Liver (tissue), 3 donors: Measurements from ENCODE around the gene NR3C1.

Experiments
- ATF3 ChIP-seq: IDR thresholded peaks from 2 replicates; pipeline ENCODE4 v1.6.1; 2016; ENCODE audit warnings: antibody characterized with exemption
- CTCF ChIP-seq: fragments of 150-350 bp; IDR thresholded peaks from 2 replicates; pipeline ENCODE4 v1.5.1; 2017; ENCODE audit warnings: improper control_type of control experiment, low read depth, low read length; ENCODE audit not compliant: missing input control
- FOXA2 ChIP-seq: IDR thresholded peaks from 2 replicates; pipeline ENCODE4 v1.6.1; 2016; ENCODE audit warnings: antibody characterized with exemption
- MAX ChIP-seq: IDR thresholded peaks from 2 replicates; pipeline ENCODE4 v1.6.1; 2016; ENCODE audit warnings: antibody characterized with exemption
- NR2F2 ChIP-seq: IDR thresholded peaks from 2 replicates; pipeline ENCODE4 v1.6.1; 2016; ENCODE audit warnings: antibody characterized with exemption
- RAD21 ChIP-seq, 2 donors: IDR thresholded peaks; 2 replicates each; pipeline ENCODE4 v1.6.1; 2016; ENCODE audit warnings: antibody characterized with exemption in 2 of 2, mild to moderate bottlenecking in 2 of 2
- REST ChIP-seq: IDR thresholded peaks from 2 replicates; pipeline ENCODE4 v1.6.1; 2016; ENCODE audit warnings: antibody characterized with exemption, mild to moderate bottlenecking
- donor health status: healthy.
- donor health status: healthy.

GRCh38 chr5:143297756-143298155 is 105.7 kb downstream of the NR3C1 start:
- TF ChIP-seq RAD21 (IDR thresholded peaks at IDR 0.05) (no peak), MAX (no peak), CTCF (no peak), ATF3 (no peak), REST (no peak), NR2F2 (no peak), FOXA2 (no peak)
